Anterior cingulate cortex (tissue), 58 donors: ENCODE data around the gene METTL21A.
"Not testable (repeated sequence)": the region's sequence is repeated elsewhere in the genome, so short reads cannot be mapped to it uniquely, and the experiment has no call there.

Experiments used
- DNase-seq, 58 donors: peaks; one replicate each; lab custom pipeline; 2025; lab: John Stamatoyannopoulos, UW

METTL21A gene

DNA sequence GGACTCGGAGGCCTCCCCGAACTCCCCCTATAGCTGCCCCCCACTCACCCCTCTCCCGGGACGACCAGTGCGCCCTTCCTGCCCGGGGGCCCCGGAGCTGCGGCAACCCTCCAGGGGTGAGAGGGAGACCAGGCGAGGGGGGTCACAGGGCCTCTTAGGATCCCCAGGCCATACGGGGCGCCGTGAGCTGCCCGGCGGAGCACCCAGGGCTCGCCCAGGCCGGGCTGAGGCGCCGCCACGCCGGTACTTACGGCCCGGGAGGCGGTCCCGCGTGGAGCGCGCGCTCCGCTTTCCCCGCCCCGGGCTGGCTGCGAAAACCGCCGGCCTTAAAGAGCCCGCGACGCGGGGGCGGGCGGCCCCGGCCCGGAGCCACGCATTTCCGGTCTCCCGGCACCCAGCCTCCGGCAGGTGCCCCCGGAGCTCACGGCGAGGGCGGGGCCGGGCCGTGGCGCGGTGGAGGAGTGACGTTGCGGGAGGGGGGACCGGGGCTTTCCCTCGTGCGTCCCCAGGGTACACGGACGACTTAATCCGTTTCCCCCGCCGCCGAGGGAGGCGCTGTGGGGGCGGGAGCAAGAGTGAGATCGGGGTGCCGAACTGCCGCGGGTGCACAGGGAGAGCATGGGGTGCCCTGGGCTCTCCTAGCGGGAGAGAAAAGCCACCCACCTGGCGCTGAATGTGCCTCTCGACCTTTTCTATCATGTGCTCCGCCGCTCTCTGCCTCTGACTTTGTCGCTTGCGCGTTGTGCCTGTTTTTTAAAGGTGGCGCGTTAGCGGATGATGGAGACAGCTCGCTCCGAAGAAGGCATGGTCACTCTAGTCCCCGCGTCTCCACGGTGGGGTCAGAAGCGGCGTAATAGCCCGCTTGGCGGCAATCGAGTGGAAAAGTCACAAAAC is at the start of gene METTL21A:
TSS of gene METTL21A (minus strand) at position 381 of the 894 bp plus-strand sequence. CDS start 1,019 bp downstream, outside the sequence.
- peak in 57 of 58 donors; percentile 49 to 96 (median 83) for DNase-seq

DNA sequence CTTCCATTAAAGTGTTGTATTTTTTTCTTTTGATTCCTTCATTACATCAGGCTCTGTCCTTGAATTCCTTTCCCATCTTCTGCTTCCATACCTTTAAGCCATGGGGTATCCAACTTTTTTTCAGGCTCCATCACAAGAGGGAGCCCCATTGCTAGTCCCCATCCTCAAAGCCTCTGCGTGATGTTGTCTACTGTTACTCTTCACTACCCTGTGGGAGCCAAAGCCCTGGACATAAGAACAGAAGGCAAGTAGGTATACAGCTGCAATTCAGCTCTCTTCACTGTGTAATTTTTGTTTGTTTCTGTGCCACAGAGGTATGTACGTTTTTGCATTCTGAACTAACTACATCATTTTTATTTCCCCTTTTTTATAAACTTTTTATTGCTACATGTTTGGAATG is 49.6 kb upstream of the METTL21A start:
- no peak for DNase-seq

DNA sequence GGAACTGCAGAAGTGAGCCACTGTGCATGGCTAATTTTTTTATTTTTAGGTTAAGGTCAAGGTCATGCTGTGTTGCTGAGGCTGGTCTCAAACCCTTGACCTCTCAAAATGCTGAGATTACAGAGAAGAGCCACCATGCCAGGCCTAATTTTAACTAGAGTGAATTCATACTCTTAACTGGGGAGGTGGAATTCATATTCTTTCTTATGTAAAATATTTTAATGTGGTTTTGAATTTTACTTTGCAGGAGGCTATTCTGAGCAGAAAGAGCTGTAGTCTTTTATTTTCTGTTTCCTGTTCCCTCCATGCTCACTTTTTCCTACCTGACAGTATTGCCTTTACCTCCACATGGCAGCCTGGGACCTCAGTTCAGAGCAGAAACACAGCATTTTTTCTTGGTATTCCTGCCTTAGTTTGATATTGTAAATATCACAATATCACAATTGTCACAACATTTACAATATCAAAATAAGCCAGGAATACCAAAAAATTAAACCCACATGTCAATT is 49.1 kb upstream of the METTL21A start:
- no peak for DNase-seq

DNA sequence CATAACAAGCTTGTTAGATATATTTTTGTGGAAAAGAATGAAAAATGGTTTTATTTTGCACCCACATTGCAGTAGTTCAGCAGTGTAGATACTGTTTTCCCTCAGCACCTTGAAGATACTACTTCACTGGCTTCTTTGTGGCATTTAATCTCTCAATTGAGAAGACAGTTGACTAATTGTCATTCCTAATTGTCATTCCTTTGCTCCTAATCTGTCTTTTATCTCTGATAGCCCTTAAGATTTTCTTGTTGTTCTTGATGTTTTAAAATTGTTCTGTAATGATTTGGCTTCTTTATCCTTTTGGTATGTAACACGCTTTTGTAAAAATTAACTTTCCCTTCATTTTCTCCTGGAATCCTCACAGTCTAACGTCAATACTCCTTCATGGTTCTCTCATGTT is 48.2 kb upstream of the METTL21A start:
- DNase-seq = no peak

DNA sequence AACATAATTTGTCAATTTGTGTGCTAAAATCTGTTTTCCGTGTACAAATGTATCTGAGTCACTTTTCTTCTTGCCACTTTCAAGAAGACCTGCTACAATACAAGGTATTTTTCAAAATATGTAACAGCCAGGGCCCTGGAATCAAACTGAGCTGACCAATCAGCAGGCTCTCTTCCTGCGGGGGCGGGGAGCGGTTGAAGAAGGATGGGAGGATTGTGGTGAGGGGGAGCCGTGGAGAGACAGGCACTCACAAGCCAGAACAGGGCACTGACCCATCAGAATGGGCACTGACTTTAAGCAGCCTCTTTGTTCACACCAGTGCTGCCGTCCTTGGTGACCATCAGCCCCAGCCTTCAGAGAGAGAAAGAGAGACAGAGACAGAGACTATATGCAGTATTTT is 45.7 kb upstream of the METTL21A start:
- DNase-seq = peak in 11 of 58 donors; percentile 1 to 38 (median 11)

DNA sequence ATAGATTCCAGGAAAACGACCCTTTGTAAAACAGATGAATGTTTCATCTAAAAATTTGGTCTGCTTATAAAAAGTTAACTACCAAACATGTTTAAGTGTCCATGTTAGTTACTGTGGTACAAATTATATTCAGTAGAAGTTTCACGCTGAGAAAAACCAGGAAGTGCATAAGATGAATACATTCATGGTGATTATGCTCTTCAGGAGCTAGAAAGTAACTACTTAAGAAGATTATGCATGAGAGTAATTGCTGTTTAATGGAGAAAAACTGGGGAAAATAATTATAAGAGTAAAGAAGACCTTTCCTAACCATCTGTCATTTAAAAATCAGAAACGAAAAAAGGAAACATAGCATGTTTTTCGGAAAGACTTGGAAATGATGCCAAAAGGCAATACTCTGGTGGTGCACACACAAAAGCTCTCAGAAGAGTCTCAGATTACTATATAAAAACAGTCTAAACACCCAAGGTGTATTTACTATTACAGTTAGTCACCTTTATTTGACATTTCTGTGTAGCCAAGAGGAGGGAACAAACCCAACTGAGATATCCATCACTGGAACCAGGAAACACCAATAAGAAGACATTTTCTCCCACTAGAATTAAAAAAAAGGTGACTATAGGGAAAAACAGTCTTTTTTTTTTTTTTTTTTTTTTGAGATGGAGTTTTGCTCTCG is 38.8 kb upstream of the METTL21A start:
- DNase-seq = no peak

DNA sequence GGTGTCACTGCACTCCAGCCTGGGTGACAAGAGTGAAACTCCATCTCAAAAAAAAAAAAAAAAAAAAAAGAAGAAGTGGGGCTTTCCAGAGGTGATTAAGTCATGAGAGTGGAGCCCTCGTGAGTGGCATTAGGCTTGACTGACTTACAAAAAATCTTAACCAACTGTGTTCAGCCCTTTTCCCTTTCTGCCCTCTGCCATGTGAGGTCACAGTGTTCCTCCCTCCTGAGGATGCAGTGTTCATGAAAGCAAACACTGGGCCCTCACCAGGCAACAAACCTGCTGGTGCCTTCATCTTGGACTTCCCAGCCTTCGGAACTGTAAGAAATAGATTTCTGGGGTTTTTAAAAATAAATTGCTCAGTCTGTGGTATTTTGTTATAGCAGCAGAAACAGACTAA is 37.0 kb upstream of the METTL21A start:
- DNase-seq = no peak

DNA sequence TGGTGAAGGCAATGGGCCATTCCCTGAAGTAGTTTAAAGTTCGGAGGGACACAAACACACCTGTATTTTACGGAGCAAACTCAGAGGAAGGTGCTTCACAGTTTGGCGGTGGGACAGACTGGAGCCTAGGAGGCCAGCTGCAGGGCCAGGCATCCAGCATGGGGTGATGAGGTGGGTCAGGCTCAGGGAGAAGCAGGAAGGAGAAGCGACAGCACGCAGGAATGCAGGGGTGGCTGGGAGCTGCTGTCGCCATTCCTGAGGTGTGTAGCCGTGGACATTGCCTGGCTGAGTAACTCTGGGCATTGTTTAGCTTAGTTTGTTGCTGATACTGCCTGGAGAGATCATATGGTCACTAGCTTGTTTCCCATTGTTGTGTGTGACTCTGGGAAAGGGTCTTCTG is 35.8 kb upstream of the METTL21A start:
- no peak for DNase-seq

DNA sequence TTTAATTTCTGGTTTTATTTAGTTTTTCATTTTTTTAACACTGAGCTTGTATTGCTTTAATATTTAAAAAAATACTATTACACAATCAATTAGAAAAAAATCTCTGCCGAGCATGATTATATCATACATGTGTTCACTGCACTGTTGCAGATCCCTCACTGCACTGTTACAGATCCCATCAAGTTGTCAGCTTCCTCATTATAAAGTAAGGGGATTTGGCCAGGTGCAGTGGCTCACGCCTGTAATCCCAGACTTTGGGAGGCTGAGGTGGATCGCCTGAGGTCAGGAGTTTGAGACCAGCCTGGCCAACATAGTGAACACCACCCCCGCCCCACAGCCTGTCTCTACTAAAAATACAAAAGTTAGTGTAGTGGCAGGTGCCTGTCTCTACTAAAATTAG is 33.0 kb upstream of the METTL21A start:
- no peak for DNase-seq

DNA sequence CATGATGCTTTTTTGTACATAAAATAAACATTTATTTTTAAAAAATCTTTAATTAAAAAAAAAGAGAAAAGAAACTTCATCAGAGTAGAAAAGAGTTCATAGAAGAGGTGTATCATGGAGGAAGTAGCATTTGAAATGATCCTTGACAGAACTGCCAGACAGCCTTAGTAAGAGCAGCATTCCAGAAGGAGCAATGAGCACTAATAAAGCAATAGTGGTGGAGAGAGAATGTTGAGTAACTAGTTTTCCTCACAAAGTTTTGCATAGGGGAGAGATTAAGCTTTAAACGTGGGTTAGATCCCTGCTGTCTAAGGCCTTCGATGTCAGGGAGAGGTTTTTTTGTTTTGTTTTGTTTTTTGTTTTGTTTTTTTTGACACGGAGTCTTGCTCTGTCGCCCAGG is 29.8 kb upstream of the METTL21A start:
- no peak for DNase-seq

DNA sequence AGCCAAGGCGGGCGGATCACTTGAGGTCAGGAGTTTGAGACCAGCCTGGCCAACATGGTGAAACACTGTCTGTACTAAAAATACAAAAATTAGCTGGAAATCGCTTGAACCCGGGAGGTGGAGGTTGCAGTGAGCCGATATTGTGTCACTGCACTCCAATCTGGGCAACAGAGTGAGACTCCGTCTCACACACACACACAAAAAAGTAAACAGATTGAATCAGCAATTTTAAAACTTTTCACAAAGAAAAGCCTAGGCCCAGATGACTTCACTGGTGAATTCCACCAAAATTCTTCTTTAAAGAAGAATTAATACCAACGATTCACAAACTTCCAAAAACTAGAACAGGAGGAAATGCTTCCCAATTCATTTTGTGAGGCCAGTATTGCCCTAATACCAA is 21.4 kb upstream of the METTL21A start:
- DNase-seq = not testable (repeated sequence)

DNA sequence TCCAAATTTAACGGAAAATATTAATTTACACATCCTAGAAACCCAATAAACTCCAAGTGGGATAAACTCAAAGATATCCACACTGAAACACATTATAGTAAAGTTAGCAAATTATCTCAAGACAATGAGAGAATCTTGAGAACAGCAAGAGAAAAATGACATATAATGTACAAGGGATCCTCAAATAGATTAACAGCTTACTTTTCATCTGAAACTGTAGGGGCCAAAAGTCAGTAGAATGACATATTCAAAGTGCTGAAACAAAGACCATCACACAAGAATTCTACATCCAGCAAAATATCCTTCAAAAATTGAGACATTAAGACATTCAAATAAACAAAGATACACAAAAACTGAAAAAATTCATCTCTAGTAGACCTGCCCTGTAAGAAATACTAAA is 18.7 kb upstream of the METTL21A start:
- no peak for DNase-seq

DNA sequence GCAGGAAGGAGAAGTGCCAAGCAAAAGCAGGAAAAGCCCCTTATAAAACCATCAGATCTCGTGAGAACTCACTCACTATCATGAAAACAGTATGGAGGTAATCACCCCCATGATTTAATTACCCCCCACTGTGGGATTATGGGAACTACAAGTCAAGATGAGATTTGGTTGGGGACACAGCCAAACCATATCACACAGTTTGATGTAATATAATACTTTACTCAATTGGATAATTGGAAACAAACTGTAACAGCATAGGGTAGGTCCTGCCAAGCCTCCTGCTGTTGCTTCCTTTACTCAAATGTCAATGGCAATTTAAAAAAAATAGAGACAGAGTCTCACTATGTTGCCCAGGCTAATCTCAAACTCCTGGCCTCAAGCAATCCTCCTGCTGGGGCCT is 15.5 kb upstream of the METTL21A start:
- no peak for DNase-seq

DNA sequence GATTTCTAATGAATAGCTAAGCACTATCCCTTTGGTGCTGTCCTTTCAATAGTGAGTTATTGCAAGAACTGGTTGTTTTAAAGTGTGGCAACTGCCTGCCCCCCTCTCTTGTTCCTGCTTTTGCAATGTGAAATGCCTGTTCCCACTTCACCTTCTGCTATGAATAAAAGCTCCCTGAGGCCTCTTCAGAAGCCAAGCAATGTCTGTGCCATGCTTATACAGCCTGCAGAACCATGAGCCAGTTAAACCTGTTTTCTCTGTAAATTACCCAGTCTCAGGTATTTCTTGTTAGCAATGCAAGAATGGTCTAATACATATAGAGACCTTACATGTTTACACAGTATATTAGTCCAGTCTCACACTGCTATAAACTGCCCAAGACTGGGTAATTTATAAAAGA is 15.0 kb upstream of the METTL21A start:
- DNase-seq = no peak

DNA sequence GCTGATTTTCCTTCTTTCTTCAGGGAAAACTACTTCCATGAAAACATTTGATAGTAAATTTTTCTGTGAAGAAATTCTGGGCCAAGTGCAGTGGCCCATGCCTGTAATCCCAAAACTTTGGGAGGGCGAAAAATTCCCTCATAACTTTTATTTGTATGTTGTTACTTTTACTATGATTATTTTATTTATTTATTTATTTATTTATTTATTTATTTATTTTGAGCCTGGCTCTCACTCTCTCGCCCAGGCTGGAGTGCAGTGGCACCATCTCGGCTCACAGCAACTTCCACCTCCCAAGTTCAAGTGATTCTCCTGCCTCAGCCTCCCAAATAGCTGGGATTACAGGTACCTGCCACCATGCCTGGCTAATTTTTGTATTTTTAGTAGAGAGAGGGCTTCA is 14.1 kb upstream of the METTL21A start:
- DNase-seq = not testable (repeated sequence)

DNA sequence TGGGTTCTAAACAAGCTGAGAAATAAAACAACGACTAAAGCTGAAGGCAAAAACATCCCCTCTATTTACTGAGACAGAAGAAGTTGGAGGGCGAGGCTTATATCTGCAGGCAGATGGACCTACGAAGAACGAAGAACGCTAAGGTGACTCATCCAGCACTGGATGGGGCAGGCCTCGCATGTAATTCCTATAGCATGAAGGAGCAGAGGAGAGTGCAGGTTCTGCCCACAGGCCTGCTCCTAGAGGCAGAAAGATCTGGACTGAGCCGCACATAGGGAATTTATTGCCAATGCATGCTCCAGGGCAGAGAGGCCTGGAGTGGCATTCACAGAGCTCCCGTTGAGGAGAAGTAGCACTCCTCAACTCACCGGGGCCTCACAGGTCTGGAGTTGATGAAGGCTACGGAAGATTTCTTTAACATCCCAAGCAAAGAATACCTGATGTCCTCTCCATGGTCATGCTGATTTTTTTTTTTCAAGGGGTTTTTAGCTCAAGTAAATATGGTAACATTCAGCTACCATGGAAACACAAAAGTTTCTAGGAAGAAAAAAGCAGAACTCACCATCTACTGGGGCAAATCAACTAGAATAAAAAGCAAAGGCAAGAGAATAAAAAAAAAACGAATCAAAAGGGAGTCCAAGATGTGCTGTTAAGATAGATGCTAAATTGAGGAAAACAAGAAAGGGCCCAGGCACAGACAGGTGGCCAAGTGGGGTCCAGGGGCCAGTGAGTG is 10.4 kb upstream of the METTL21A start:
- no peak for DNase-seq

DNA sequence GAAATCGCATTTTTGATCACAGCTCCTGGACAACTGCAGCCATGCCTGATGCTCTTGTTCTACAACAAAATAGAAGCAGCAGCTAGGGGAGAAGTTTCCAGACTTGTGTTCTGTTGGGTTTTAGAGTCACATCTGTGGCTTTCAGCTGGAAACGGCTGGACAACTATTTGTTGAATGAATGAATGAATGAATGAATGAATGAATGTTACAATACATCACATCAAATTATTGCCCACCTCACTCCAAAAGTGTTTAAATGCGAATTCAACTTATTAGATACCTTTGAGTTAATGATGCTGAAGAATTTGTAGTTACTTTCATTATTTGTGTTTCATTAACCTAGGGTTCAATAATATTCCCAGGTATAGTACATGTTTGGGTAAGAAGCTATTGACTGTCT is 8.5 kb upstream of the METTL21A start:
- no peak for DNase-seq

DNA sequence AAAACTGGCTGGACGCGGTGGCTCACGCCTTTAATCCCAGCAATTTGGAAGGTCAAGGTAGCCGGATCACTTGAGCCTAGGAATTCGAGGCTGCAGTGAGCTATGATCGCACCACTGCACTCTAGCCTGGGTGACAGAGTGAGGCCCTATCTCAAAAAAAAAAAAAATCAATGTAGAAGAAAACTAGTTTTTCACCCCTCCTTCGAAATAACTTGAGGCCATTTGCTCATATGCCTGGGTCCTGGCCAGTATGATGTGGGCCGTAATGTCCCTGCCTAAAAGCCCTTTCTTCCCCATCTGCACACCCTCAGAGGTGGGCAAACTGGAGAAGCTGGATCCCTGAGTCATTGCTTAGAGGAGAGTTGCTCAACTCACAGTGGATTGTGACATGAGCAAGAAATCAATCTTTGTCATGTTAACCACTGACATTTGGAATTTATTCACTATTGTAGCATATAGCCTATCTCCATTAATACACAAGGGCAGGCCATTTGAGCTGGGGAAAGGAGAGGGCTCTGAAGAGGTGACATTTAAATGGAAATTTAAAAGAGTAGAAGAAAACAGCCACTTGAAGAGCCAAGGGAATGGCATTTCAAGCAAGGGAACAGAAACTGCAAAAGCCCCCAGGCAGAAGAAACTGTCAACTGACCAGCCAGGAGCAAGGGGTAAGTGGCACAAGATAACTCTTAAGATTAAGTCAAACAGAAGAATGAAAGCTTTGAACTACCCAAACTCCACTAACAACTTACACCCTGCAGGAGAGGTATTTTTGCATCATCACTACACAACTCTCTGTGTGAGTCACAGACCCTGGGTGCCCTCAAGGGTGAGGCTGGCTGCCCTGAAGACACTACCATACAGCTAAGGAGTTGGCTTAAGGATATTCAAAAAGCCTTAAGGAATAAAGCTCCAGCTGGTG is 7.6 kb upstream of the METTL21A start:
- DNase-seq = no peak

DNA sequence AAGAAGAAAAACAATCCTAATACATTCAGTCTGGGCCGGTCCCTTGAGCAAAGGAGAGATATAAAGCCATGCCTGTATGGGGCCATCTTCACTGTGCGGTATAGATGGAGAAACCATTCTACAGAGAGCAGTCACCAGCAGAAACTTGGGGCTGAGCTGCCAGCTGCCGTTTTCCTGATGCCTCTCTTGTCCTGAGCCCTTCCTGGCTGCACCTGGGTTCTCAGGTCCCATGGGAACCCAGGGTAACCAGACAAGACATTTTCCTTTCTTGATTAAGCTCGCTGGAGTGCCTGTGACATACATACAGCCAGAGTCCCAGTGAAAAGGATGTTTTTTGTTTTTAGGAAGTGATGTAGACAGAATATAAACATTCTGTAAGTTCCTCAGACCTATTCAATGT is 5.3 kb upstream of the METTL21A start:
- DNase-seq = no peak

DNA sequence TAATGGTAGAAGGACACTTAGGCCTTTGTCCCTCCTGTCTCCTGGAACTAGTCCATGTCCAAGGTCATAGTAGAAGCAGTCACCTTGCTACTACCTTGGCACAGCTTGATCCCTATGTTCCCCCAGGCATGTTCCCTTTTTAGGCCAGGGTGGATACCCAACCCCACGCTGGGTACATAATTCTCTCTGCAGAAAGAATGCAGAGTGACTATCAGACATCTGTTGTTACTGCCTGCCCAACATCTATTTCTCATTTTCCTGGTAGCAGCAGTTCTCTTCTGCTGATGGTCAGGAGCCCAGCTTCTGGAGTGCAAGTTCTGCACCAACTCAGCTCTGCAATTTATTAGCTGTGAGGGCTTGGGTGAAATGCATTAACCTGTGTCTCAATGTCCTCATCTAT is 4.4 kb upstream of the METTL21A start:
- no peak for DNase-seq
